ENCODE data around the gene LRP5. TPM values are rescaled to one million over a fixed set of nuclear protein-coding genes. Genes with fewer than 3 reads are reported as not detected.

LRP5 gene
- total RNA-seq, 1 donor from 2014 or later = 9.4 TPM

DNA sequence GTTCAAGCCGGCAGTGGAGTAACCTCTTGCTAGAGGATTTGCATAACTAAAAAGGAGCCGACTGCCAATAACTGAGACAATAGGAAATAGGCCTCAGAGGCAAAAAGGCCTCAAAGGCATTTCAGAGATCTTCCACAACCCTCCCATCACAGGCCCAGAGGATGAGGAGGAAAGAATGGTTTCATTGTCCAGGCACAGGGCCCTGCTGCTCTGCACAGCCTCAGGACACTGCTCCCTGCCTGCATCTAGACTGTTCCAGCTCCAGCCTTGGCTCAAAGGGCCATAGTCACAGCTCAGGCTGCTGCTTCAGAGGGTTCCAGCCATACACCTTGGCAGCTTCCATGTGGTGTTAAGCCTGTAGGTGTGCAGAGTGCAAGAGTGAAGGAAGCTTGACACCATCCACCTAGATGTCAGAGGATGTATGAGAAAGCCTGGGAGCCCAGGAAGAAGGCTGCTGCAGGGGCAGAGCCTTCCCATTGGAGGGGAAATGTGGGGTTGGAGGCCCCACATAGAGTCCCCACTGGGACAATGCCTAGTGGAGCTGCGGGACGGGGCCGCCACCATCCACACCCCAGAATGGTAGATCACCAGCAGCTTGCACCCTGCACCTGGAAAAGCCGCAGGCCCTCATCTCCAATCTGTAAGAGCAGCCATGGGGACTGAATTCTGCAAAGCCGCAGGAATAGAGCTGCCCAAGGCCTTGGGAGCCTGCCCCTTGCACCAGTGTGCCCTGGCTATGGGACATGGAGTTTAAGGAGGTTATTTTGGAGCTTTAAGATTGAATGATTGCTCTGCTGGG lies 8.2 kb upstream of the LRP5 start:
- H3K4me1 Mint-ChIP-seq (ENCODE audit: low read depth) = peaks cover 5% of the 10 kb centered on the region
- H3K9me3 Mint-ChIP-seq = no peaks in the 10 kb centered on the region
- H3K27me3 Mint-ChIP-seq (ENCODE audit: low read depth) = no peaks in the 10 kb centered on the region
- DNase-seq (ENCODE audit: low spot score) = no peak
- H3K36me3 Mint-ChIP-seq (ENCODE audit: low read depth) = no peaks in the 10 kb centered on the region
- H3K4me3 Mint-ChIP-seq (ENCODE audit: low read depth) = no peak overlapping the region
- no peak overlapping the region for H3K27ac Mint-ChIP-seq
- intact Hi-C loops (cut with micrococcal nuclease) = no loop called here

DNA sequence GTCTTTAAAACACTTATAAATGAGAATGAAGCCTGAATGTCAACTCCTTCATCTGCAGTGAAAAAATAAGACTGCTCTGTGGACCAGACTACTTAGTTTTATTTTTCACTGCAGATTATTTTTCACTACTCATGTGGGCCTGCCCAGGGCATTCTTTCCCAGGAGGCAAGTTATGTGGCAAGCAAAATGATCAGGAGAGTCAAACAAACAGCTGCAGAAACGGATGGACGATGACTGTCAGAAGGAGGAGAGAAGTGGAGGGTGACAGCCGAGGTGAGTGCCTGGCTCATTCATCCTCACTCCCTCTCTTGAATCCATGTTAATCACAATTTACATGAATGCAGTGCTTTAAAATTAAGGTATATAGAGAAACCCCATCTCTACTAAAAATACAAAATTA lies 5.8 kb upstream of the LRP5 start:
- Mint-ChIP-seq H3K9me3 (no peaks in the 10 kb centered on the region), H3K27ac (no peak overlapping the region), H3K36me3 (ENCODE audit: low read depth) (no peaks in the 10 kb centered on the region), H3K4me3 (ENCODE audit: low read depth) (no peak overlapping the region), H3K4me1 (ENCODE audit: low read depth) (peaks cover 14% of the 10 kb centered on the region), H3K27me3 (ENCODE audit: low read depth) (peaks cover 10% of the 10 kb centered on the region)
- intact Hi-C loops (cut with micrococcal nuclease) = no loop called here
- DNase-seq (ENCODE audit: low spot score) = no peak

DNA sequence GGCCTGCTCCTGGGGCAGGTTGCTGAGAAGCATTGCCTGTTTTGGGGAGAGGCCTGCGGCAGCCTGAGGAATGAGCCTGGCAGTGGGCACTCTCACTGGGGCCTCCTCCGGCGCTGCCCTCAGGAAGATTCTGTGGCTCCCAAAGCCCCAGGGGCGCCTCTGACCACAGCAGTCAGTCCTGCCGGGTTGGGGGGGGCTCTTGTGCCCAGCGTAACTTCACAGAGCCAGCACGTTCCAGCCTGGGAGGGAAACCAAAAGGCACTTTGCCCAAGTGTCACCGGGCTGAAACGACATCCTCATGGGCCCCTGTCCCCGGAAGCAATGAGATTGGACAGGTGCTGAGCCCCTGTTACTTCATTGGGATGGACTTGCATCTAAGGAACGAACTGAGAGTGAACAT lies 4.3 kb upstream of the LRP5 start:
- H3K4me1 Mint-ChIP-seq (ENCODE audit: low read depth) = peaks cover 14% of the 10 kb centered on the region
- peaks cover 10% of the 10 kb centered on the region for H3K27me3 Mint-ChIP-seq (ENCODE audit: low read depth)
- no peaks in the 10 kb centered on the region for H3K36me3 Mint-ChIP-seq (ENCODE audit: low read depth)
- no peak overlapping the region for H3K27ac Mint-ChIP-seq
- no peak for DNase-seq (ENCODE audit: low spot score)
- intact Hi-C loops (cut with micrococcal nuclease) = no loop called here
- no peak overlapping the region for H3K4me3 Mint-ChIP-seq (ENCODE audit: low read depth)
- no peaks in the 10 kb centered on the region for H3K9me3 Mint-ChIP-seq

DNA sequence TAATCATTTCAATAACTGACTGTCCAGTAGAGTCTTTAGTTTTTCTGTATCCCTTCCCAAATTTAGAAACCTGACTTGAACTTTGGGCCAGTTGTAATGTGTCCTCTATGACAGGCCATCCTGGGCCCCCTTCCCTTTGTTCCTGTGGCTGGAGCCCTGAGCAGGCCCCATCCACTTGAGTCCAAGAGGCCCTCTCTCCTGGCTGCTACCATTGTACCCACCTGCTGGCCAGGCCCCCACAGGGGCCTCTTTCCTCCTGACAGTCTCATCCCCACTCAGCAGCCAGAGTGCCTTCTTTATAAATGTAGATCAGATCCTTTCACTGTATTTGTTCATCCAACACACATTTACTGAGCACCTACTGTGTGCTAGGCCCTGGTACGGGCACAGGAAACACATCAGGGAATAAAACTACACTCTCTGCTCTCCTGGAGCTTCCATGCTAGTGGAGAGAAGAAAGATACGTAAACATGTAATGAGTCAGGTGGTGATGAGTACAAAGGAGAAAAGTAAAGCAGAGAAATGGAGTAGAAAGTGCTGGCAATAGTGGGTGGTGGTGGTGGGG lies 2.7 kb upstream of the LRP5 start:
- Mint-ChIP-seq H3K9me3 (no peaks in the 10 kb centered on the region), H3K27me3 (ENCODE audit: low read depth) (peaks cover 22% of the 10 kb centered on the region), H3K4me1 (ENCODE audit: low read depth) (peaks cover 23% of the 10 kb centered on the region), H3K36me3 (ENCODE audit: low read depth) (no peaks in the 10 kb centered on the region), H3K27ac (no peak overlapping the region), H3K4me3 (ENCODE audit: low read depth) (peak overlapping the region; percentile 53)
- DNase-seq (ENCODE audit: low spot score) = no peak
- intact Hi-C loops (cut with micrococcal nuclease) = loop anchor here (5.0 kb wide), 1 partner anchor 73 kb away; no protein-coding TSS in a partner anchor

DNA sequence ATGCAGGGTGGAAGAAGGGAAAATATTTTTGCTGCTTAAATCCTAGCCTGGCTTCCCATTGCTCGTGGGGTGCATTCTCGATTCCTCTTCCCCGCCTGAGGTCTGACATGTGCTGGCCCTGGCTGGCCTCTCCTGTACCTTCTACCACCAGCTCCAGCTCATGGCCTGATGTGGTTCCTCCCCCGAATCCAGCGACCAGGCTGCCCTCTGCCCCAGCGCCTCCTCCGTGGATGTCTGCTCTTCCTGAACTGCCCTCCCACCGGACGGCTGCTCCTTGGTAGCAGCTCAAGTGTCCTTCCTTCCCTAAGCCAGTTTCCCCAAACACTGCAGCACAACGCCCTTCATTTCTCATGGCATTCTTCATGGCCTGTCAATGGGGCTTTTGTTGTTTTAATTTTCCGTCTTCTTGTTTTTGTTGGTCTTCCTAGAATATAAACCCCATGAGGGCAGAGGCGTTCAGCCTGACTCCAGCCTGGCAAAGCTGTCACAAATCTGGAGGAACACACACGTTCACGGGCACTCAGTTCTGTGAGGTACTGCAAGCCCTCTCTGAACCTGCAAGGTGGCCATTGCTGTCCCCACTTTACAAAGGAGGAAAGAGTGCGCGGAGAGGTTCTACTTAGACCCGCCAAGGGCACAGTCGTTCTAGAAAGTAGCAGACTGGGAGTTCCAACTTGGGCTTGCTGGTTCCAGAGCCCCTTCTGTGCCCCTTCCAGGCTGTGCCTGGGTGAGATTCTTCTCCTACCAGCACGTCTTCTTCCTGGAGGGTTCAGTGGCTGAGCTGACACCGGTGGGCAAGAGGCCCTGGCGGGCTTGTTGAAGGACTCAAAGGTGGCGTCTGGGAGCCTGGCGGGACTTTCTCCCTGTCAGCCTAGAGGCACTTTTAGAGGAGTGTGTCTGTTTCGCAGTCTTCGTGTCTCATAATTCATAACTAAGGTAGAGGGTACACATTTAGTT lies 953 bp upstream of the LRP5 start:
- no peaks in the 10 kb centered on the region for H3K9me3 Mint-ChIP-seq
- peaks cover 25% of the 10 kb centered on the region for H3K4me1 Mint-ChIP-seq (ENCODE audit: low read depth)
- no peak overlapping the region for H3K27ac Mint-ChIP-seq
- DNase-seq (ENCODE audit: low spot score) = no peak
- peaks cover 26% of the 10 kb centered on the region for H3K27me3 Mint-ChIP-seq (ENCODE audit: low read depth)
- H3K4me3 Mint-ChIP-seq (ENCODE audit: low read depth) = peak overlapping the region; percentile 55
- no peaks in the 10 kb centered on the region for H3K36me3 Mint-ChIP-seq (ENCODE audit: low read depth)
- intact Hi-C loops (cut with micrococcal nuclease) = loop anchor here (5.0 kb wide), 1 partner anchor 71 kb away; no protein-coding TSS in a partner anchor

DNA sequence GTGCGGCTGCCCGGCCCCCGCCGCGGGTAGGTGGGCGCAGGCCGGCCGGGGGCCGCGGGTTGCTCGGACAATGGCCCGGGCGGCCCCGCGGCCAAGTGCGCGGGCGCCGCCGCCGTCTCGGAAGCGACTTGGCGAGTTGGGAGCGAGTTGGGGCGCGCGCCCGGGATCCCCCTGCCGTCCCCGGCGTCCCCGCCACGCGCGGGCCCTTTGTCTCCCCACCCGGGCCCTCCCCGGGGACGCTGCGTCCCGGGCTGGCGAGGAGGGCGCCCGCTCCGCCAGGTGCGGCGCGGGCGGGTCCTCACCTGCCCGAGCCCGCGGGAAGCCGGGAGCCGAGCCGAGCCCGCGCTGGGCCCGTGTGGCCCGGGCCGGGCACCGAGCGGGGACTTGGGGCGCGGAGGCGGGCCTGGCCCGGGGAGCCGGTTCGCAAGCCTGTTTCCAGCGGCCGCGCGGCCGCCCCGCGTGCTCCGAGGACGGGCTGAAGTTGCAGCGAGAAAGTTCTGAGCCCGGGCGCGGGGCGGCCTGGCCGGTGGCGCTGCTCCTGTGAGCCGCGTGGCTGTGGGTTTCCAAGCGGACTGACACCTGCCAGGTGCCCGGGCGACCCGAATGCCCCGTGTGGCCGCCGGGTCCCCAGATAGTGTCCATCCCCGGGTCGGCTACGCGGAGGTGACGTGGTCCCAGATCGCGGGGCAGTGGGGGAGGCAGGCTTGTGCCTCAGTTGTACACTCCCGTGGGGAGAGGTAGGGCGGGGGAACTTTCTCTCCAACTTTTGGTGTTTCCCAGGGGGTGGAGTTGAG lies 586 bp downstream of the LRP5 start:
- DNase-seq (ENCODE audit: low spot score) = no peak
- intact Hi-C loops (cut with micrococcal nuclease) = loop anchor here (5.0 kb wide), 1 partner anchor 69 kb away; no protein-coding TSS in a partner anchor
- no peaks in the 10 kb centered on the region for H3K36me3 Mint-ChIP-seq (ENCODE audit: low read depth)
- H3K27me3 Mint-ChIP-seq (ENCODE audit: low read depth) = peaks cover 26% of the 10 kb centered on the region
- no peak overlapping the region for H3K27ac Mint-ChIP-seq
- H3K4me3 Mint-ChIP-seq (ENCODE audit: low read depth) = peak overlapping the region; percentile 84
- peaks cover 25% of the 10 kb centered on the region for H3K4me1 Mint-ChIP-seq (ENCODE audit: low read depth)
- H3K9me3 Mint-ChIP-seq = no peaks in the 10 kb centered on the region

DNA sequence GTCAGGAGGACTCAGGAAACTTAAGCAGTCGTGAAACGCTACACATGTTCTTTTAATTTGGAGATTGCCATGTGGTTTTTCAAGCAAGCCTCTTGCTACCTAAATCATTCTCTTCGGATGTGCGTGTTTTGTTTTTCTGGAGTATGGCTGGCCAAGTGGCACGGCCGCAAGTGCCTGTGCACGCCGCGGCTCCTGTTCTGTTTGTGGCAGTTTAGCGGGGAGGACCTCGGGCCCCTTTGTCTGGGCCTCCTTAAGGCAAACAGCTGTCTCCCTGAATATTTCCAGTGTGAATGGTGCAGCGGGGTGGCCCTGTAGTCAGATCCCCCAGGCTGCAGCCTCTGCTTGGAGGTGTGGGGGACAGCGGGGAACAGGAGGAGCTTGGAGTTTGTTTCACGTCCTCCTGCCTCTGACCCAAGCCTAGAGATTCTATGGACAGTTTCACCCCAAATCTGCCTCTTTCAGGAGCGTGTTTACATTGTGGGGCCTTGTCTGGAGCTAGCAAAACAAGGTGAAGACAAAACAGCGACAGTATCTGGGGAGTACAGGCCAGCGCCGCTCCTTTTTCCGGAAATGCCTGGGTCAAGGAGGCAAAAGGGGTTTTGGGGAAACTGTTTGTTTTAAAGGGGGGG lies 1.3 kb downstream of the LRP5 start:
- Mint-ChIP-seq H3K27me3 (ENCODE audit: low read depth) (peaks cover 26% of the 10 kb centered on the region), H3K4me1 (ENCODE audit: low read depth) (peaks cover 25% of the 10 kb centered on the region), H3K36me3 (ENCODE audit: low read depth) (no peaks in the 10 kb centered on the region), H3K4me3 (ENCODE audit: low read depth) (peak overlapping the region; percentile 84), H3K27ac (no peak overlapping the region), H3K9me3 (no peaks in the 10 kb centered on the region)
- DNase-seq (ENCODE audit: low spot score) = no peak
- intact Hi-C loops (cut with micrococcal nuclease) = loop anchor here (5.0 kb wide), 1 partner anchor 69 kb away; no protein-coding TSS in a partner anchor

DNA sequence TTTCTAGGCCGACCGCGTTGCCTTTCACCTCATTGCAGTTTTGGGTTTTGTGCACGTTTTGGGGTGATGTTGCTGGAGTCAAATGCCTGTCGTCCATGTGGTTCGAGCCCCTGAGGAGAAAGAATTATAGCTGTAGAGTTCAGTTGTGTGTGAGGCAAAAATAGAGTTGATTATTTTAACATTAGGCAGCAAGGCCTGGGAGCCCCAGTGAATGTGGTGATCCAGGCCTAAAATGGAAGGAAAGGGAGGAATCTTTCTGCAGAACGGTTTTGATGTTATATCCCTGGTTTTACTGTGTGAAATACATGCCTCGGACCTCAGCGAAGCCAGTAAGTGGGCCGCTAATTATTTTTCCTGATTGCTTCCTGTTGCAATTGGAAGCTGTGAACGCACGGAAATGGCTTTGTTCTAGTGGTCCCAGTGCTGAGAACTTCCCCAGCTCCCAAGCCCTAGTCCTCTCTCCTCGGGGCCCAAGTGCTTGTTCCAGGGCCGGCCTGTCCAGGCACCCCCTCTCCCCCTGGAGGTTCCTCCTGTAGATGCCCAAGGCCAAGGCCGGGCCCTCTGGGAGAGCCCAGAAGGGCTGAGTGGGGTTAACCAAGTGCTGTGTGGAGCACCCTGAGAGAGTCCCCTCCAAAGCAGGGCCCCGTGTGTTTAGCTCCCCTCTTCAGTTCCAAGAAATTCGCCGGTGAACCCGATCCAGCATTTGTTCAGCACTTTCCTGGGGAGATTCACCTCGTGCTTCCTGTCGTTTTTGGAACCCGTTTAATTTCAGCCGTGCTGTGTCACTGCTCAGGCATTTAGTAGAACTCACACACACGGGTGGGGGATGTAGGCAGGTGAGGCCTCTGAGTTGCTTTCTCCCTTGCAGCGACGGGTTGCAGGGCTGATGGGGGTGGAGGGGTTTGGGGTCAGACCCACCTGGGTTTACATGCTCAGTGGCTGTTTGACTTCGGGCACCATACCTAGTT lies 2.1 kb downstream of the LRP5 start:
- H3K4me1 Mint-ChIP-seq (ENCODE audit: low read depth) = peaks cover 25% of the 10 kb centered on the region
- no peak for DNase-seq (ENCODE audit: low spot score)
- intact Hi-C loops (cut with micrococcal nuclease) = loop anchor here (5.0 kb wide), 1 partner anchor 68 kb away; no protein-coding TSS in a partner anchor
- H3K4me3 Mint-ChIP-seq (ENCODE audit: low read depth) = peak overlapping the region; percentile 84
- no peak overlapping the region for H3K27ac Mint-ChIP-seq
- H3K36me3 Mint-ChIP-seq (ENCODE audit: low read depth) = no peaks in the 10 kb centered on the region
- no peaks in the 10 kb centered on the region for H3K9me3 Mint-ChIP-seq
- H3K27me3 Mint-ChIP-seq (ENCODE audit: low read depth) = peaks cover 26% of the 10 kb centered on the region

DNA sequence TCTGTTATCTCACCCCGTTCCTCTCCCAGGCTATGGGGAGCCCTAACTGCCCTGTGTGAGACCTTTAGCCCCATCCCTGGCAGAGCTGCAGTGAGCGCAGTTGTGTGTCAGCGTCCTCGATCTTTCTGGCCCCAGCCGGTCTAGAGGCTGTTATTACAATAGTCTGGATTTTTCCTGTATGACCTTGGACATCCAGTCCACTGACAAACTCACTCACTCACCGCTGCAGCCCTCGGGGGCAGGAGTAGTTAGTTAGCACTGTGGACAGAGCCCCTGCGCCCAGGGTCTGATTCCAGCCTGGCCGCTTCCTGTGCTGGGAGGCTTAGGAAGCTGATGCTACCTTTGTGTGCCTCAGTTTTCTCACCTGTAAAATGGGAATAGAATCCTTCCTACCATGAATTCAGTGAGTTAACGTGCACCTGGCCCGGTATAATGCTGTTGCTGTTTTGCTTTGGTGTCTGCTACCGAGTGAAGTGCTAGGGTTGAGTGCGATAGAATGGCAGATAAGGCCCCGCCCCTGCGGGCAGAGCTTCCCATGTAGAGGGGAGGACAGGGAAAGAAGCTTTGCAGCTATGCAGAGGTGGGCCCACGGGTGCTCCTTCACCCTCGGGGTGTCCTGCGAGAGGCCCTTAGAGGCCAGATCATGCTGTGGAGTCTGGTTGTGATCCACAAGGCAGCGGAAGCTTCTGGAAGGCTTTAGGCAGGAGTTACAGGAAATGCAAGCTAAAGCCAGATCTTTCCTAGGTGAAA lies 3.0 kb downstream of the LRP5 start:
- no peaks in the 10 kb centered on the region for H3K9me3 Mint-ChIP-seq
- intact Hi-C loops (cut with micrococcal nuclease) = no loop called here
- peaks cover 25% of the 10 kb centered on the region for H3K4me1 Mint-ChIP-seq (ENCODE audit: low read depth)
- peaks cover 26% of the 10 kb centered on the region for H3K27me3 Mint-ChIP-seq (ENCODE audit: low read depth)
- DNase-seq (ENCODE audit: low spot score) = no peak
- H3K4me3 Mint-ChIP-seq (ENCODE audit: low read depth) = no peak overlapping the region
- H3K27ac Mint-ChIP-seq = no peak overlapping the region
- H3K36me3 Mint-ChIP-seq (ENCODE audit: low read depth) = no peaks in the 10 kb centered on the region

DNA sequence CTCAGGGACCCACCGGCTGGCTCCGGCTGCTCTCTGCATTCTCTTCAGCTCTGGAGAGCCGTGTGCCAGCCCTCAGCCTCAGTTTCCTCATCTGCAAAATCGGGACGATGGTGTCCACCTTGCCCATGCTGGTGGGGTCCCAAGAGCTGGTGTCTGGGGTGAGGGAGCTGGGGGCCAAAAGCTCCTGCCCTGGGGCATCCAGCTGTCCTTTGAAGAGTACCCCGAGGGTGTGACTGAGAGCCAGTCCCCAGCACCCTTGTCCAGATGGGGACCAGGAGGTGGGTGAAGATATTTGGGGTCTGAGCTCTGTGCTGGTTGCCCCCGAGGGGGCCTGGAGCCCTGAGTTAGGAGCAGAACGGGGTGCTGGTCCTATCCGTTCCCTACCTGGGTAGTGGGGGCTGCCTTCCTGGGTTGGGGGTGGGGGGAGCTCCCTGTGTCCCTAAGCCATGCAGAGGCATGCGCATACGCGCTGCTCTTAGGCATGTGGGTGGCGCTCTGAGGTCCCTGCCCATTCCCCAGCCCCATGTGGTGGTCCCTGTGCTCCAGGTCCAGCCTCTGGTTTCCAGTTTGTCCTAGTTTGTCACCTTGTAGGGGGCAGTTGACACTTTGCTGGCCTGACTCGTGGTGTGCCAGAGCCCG lies 4.9 kb downstream of the LRP5 start:
- no peak overlapping the region for H3K4me3 Mint-ChIP-seq (ENCODE audit: low read depth)

More for the DNA sequence above, 4.9 kb downstream of the LRP5 start:
- Mint-ChIP-seq H3K27ac (no peak overlapping the region), H3K36me3 (ENCODE audit: low read depth) (no peaks in the 10 kb centered on the region), H3K9me3 (no peaks in the 10 kb centered on the region), H3K4me1 (ENCODE audit: low read depth) (peaks cover 16% of the 10 kb centered on the region), H3K27me3 (ENCODE audit: low read depth) (peaks cover 16% of the 10 kb centered on the region)
- intact Hi-C loops (cut with micrococcal nuclease) = no loop called here
- no peak for DNase-seq (ENCODE audit: low spot score)
